AG10803 (cell line): Measurements from ENCODE around the gene GRIP1.

Experiments
- DNase-seq: peaks from one replicate; pipeline ENCODE4 v3.0.0; 2010; ENCODE audit warnings: low read depth
- H3K4me3 ChIP-seq: 2 replicates; pipeline ENCODE4 v1.5.1; 2011; ENCODE audit warnings: mild to moderate bottlenecking, low read length, control low read depth
- CTCF ChIP-seq: conservative IDR thresholded peaks from 2 replicates; pipeline ENCODE4 v1.5.1; 2011; ENCODE audit warnings: mild to moderate bottlenecking, low read length, control low read depth, inconsistent platforms

GRIP1 gene

GRCh38 chr12:66676241-66676640 is 2.6 kb downstream of the GRIP1 start:
- no peak for DNase-seq
- H3K4me3 ChIP-seq = no peak overlapping the region
- no peak for TF ChIP-seq CTCF

- no peak overlapping the region for H3K4me3 ChIP-seq
- DNase-seq = no peak
- TF ChIP-seq CTCF = no peak
Measured at GRCh38 chr12:66674495-66675122, 4.3 kb downstream of the GRIP1 start.

- no peak for TF ChIP-seq CTCF
- DNase-seq = no peak
- no peak overlapping the region for H3K4me3 ChIP-seq
Measured at GRCh38 chr12:66669541-66669940, 9.3 kb downstream of the GRIP1 start.

- TF ChIP-seq CTCF = no peak
- DNase-seq = peak; percentile 5
- H3K4me3 ChIP-seq = no peak overlapping the region
Measured at GRCh38 chr12:66668311-66668710, 10.6 kb downstream of the GRIP1 start.

DNA sequence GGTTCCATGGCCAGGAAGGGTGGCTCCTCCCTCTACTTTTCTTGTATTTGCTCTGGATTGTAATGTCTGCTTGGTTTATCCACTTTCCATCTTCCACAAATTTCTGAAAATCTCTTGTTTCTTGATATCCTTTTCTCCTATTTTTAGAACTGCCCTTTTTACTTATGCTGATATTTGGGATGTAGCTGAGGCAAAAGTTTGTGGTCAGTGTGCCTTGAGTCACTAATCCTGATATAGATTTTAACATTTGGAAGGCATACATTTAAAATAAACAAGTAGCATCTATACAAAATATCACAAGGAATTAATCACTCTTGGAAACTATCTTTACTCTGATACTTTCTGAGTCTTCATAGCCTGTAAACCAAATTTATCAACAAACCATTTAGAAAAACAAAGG is 11.0 kb downstream of the GRIP1 start:
- no peak for DNase-seq
- no peak overlapping the region for H3K4me3 ChIP-seq

DNA sequence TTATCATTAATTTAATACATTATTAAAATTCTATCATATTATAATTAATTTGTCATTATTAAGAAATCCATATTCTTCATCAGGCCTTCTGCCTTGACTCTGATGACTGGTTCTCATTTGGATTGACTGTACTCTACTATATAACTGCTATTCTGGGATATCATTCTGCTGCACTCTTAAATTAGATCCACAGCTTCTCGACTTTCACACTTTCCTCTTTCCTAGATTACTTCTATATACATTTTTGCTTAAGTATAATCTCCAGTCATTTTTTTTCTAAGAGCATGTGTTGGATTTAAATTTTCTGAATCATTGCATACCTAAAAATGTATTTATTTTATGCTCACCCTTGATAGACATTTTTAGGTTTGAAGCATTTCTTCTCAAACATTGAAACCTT is 12.4 kb downstream of the GRIP1 start:
- no peak overlapping the region for H3K4me3 ChIP-seq
- DNase-seq = no peak
- TF ChIP-seq CTCF = no peak

More for the DNA sequence above, 11.0 kb downstream of the GRIP1 start:
- TF ChIP-seq CTCF = no peak

DNA sequence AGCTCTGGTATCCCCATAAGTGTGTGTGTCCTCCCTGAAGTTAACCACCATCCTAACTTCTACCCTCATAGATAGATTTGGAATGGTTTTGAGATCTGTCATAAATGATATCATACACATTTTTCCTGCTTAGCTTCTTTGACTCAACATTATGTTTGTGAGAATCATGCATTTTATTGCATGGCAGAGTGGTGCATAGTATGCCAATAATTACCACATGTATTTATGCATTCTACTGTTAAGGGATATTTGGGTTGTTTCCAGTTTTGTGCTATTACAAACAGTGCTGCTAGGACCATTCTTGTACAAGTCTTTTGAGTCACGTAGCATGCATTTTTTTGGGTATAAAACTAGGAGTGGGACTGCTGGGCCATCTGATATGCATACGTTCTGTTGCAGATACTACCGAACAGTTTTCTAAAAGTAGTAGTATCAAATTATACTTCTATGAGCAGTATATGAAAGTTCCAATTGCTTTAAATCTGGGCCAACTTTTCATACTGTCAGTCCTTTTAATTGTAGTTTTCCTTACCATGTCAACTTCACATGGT is 13.4 kb downstream of the GRIP1 start:
- peak; percentile 27 for DNase-seq
- TF ChIP-seq CTCF = no peak
- no peak overlapping the region for H3K4me3 ChIP-seq
